B cell (primary cell): ENCODE measurements around the gene DROSHA. TPM values are rescaled to one million over a fixed set of nuclear protein-coding genes. Genes with fewer than 3 reads are reported as not detected.

ENCODE experiments used
- ATAC-seq: fragments of 200-7000 bp; cut with Tn5 transposase; one replicate; pipeline ENCODE4 v1.10.0; 2021; ENCODE audit warnings: low read depth, mild to moderate bottlenecking, moderate number of reproducible peaks, moderate library complexity
- CTCF ChIA-PET: fragments of 350-600 bp; sonication (Branson Sonifier 250); formaldehyde crosslinking; loops from one replicate; lab custom pipeline; 2021; ENCODE audit warnings: antibody characterized with exemption, inconsistent platforms; lab: Charles Lee
- POLR2A ChIA-PET: fragments of 350-600 bp; sonication (Branson Sonifier 250); formaldehyde crosslinking; loops from one replicate; lab custom pipeline; 2021; ENCODE audit warnings: antibody characterized with exemption; lab: Charles Lee
- DNase-seq: peaks from one replicate; pipeline ENCODE4 v3.0.0; 2013
- H2AFZ ChIP-seq: 2 replicates; pipeline ENCODE4 v1.6.1; 2012; ENCODE audit warnings: mild to moderate bottlenecking, low read depth, low read length; ENCODE audit not compliant: insufficient read depth, poor library complexity, severe bottlenecking
- H3K27ac ChIP-seq, 2 donors: 1 replicate in 1 of 2; 2 replicates in 1 of 2; pipeline ENCODE4 v1.5.1; 2012 to 2013; ENCODE audit warnings: low read length in 2 of 2, mild to moderate bottlenecking in 2 of 2, moderate library complexity in 1 of 2
- H3K27me3 ChIP-seq, 4 experiments: fragments of 200-600 bp in 1 of 4; sonication (generic) in 1 of 4; replicated peaks in 1 of 4; 1 replicate in 2 of 4; 2 replicates in 2 of 4; pipeline versions ENCODE4 v1.6.1 to v1.7.0; 2013 to 2016; ENCODE audit warnings: low read length in 3 of 4, mild to moderate bottlenecking in 2 of 4, mixed read lengths in 1 of 4, moderate library complexity in 1 of 4; ENCODE audit not compliant: insufficient read depth in 4 of 4, control insufficient read depth in 3 of 4; ENCODE audit errors: control extremely low read depth in 1 of 4
- H3K36me3 ChIP-seq, 2 experiments: replicated peaks in 1 of 2; 1 replicate in 1 of 2; 2 replicates in 1 of 2; pipeline versions ENCODE4 v1.6.1 to v1.7.1; 2013; ENCODE audit warnings: low read length in 1 of 2; ENCODE audit not compliant: insufficient read depth in 2 of 2, control insufficient read depth in 1 of 2; ENCODE audit errors: control extremely low read depth in 1 of 2, extremely low read depth in 1 of 2
- H3K4me1 ChIP-seq, 2 donors: fragments of 200-600 bp in 1 of 2; sonication (generic) in 1 of 2; 1 replicate in 1 of 2; 2 replicates in 1 of 2; pipeline versions ENCODE4 v1.5.1 to v1.6.1; 2013 to 2017; ENCODE audit warnings: low read length in 2 of 2; ENCODE audit not compliant: control insufficient read depth in 2 of 2, insufficient read depth in 2 of 2
- H3K4me2 ChIP-seq: replicated peaks from 2 replicates; pipeline ENCODE3; 2012; ENCODE audit warnings: mild to moderate bottlenecking, low read depth, low read length; ENCODE audit not compliant: poor library complexity, severe bottlenecking
- H3K4me3 ChIP-seq, 5 experiments: fragments of 200-600 bp in 1 of 5; sonication (generic) in 1 of 5; 1 replicate in 3 of 5; 2 replicates in 2 of 5; pipeline versions ENCODE4 v1.5.1 to v1.7.0; 2011 to 2016; ENCODE audit warnings: low read length in 4 of 5, mild to moderate bottlenecking in 4 of 5, low read depth in 2 of 5, control low read depth in 1 of 5, moderate library complexity in 1 of 5; ENCODE audit not compliant: insufficient read depth in 1 of 5; ENCODE audit errors: control extremely low read depth in 1 of 5, extremely low read depth in 1 of 5
- H3K79me2 ChIP-seq: fragments of 200-600 bp; sonication (generic); one replicate; pipeline ENCODE4 v1.6.0; 2016; ENCODE audit warnings: low read length; ENCODE audit not compliant: control insufficient read depth, insufficient read depth
- H3K9ac ChIP-seq: fragments of 200-600 bp; sonication (generic); 2 replicates; pipeline ENCODE4 v1.6.1; 2017; ENCODE audit warnings: mild to moderate bottlenecking, low read length, moderate library complexity
- H3K9me3 ChIP-seq, 3 donors: one replicate each; pipeline versions ENCODE4 v1.6.1 to v1.7.1; 2013; ENCODE audit warnings: low read length in 2 of 3; ENCODE audit not compliant: control insufficient read depth in 2 of 3, insufficient read depth in 1 of 3; ENCODE audit errors: control extremely low read depth in 1 of 3
- H4K20me1 ChIP-seq: 2 replicates; pipeline ENCODE4 v1.6.0; 2012; ENCODE audit warnings: mild to moderate bottlenecking, low read length; ENCODE audit not compliant: insufficient read depth, control insufficient read depth, poor library complexity, severe bottlenecking
- H3K27ac Mint-ChIP-seq: one replicate; pipeline ENCODE4 v1.8.0; 2021; ENCODE audit warnings: mixed read lengths
- H3K27me3 Mint-ChIP-seq: one replicate; pipeline ENCODE4 v1.8.0; 2021; ENCODE audit warnings: mixed read lengths
- H3K4me1 Mint-ChIP-seq: one replicate; pipeline ENCODE4 v1.8.0; 2021; ENCODE audit warnings: mixed read lengths
- H3K4me3 Mint-ChIP-seq: one replicate; pipeline ENCODE4 v1.8.0; 2021; ENCODE audit warnings: mixed read lengths
- H3K9me3 Mint-ChIP-seq: one replicate; pipeline ENCODE4 v1.8.0; 2022; ENCODE audit warnings: mixed read lengths; ENCODE audit not compliant: insufficient read depth
- CTCF ChIP-seq: fragments of 200-600 bp; IDR thresholded peaks from one replicate; pipeline ENCODE4 v1.8.0; 2022; ENCODE audit warnings: antibody characterized with exemption, mild to moderate bottlenecking
- EZH2 ChIP-seq: IDR thresholded peaks from 2 replicates; pipeline ENCODE4 v1.6.1; 2012; ENCODE audit warnings: borderline replicate concordance, low read depth, mild to moderate bottlenecking, moderate library complexity, low read length; ENCODE audit not compliant: insufficient read depth, poor library complexity, severe bottlenecking
- WGBS: methylation state at CpG from one replicate; pipeline ENCODE4 v1.1.5; 2013; ENCODE audit warnings: missing lambda C conversion rate; ENCODE audit not compliant: insufficient coverage; 5-methylcytosine and 5-hydroxymethylcytosine counted together
- intact Hi-C: fragments of 100-400 bp; cut with micrococcal nuclease; formaldehyde crosslinking; loops from one replicate; pipeline ENCODE4 v1.10.0; 2022
- polyA plus RNA-seq: library from polyadenylated mRNA; depleted of rRNA; stranded (reverse); fragments of >200 nt; gene quantifications from 2 replicates; pipeline ENCODE4 v1.2.3, GENCODE V29; 2012
- total RNA-seq, 2 donors: library from RNA; stranded (reverse); fragments of 120-200 nt in 1 of 2; gene quantifications; 1 replicate in 1 of 2; 2 replicates in 1 of 2; pipeline versions ENCODE4 v1.2.3 to v1.2.4, GENCODE V29; 2013 to 2022

Gene DROSHA
- total and polyA plus RNA-seq, 2 donors (not counting 1 experiment from before 2014, with no cell fraction given): 31.2 to 62.4 TPM

GRCh38 chr5:31427013-31427723 is 104.7 kb downstream of the DROSHA start:
- no peak overlapping the region for H3K9ac ChIP-seq
- no peak overlapping the region for H3K4me3 ChIP-seq
- H3K79me2 ChIP-seq: no peaks in the 10 kb centered on the region
- no peaks in the 10 kb centered on the region for H3K9me3 ChIP-seq
- Mint-ChIP-seq H3K4me1 (no peaks in the 10 kb centered on the region), H3K4me3 (no peak overlapping the region), H3K9me3 (no peaks in the 10 kb centered on the region), H3K27ac (no peak overlapping the region), H3K27me3 (no peaks in the 10 kb centered on the region)
- DNase-seq (no peak), ATAC-seq (no peak)
- no peaks in the 10 kb centered on the region for H3K27me3 ChIP-seq
- no peak overlapping the region for H2AFZ ChIP-seq
- peaks cover 0 to 20% of the 10 kb centered on the region in 2 experiments for H3K36me3 ChIP-seq
- ChIA-PET POLR2A (no interaction called here), CTCF (no interaction called here)
- no peaks in the 10 kb centered on the region for H3K4me1 ChIP-seq
- H3K4me2 ChIP-seq: no peak overlapping the region
- H4K20me1 ChIP-seq: no peaks in the 10 kb centered on the region
- WGBS: 88% methylated on average over 3 of the region's 4 CpGs
- intact Hi-C loops: no loop called here
- H3K27ac ChIP-seq: no peak overlapping the region
- TF ChIP-seq EZH2 (no peak), CTCF (no peak)

- no peaks in the 10 kb centered on the region for H3K9me3 Mint-ChIP-seq
- Histone ChIP-seq H3K27ac (no peak overlapping the region), H3K9ac (no peak overlapping the region), H3K9me3 (no peaks in the 10 kb centered on the region), H2AFZ (no peak overlapping the region), H3K4me2 (no peak overlapping the region), H3K79me2 (no peaks in the 10 kb centered on the region), H3K4me3 (no peak overlapping the region), H3K36me3 (peaks cover 0 to 41% of the 10 kb centered on the region in 2 experiments), H3K4me1 (no peaks in the 10 kb centered on the region), H4K20me1 (no peaks in the 10 kb centered on the region), H3K27me3 (no peaks in the 10 kb centered on the region)
- ChIA-PET CTCF (no interaction called here), POLR2A (no interaction called here)
- 57% methylated on average over 2 of the region's 7 CpGs for WGBS
- intact Hi-C loops: no loop called here
- no peak overlapping the region for H3K27ac Mint-ChIP-seq
- H3K27me3 Mint-ChIP-seq: no peaks in the 10 kb centered on the region
- no peak overlapping the region for H3K4me3 Mint-ChIP-seq
- no peaks in the 10 kb centered on the region for H3K4me1 Mint-ChIP-seq
- no peak for TF ChIP-seq EZH2
- DNase-seq (no peak), ATAC-seq (no peak)
Observed at GRCh38 chr5:31421806-31422586, 109.9 kb downstream of the DROSHA start.
